Right lobe of liver (tissue), 4 donors: ENCODE data around the gene CDK14.

Experiments used
- CTCF ChIP-seq, 4 donors: fragments of 200-600 bp in 3 of 4; fragments of 450-650 bp in 1 of 4; IDR thresholded peaks; one replicate each; pipeline versions ENCODE4 v1.5.1 to v1.8.0; 2016 to 2022; ENCODE audit warnings: antibody characterized with exemption in 4 of 4, mild to moderate bottlenecking in 2 of 4
- POLR2A ChIP-seq: fragments of 450-650 bp; IDR thresholded peaks from one replicate; pipeline ENCODE4 v1.6.1; 2017; ENCODE audit warnings: antibody characterized with exemption, mild to moderate bottlenecking
- donor health status: DM: no; HTN: no; CAD: no.
- donor health status: DM: no; HTN: no; CAD: no.
- donor health status: DM: no; HTN: yes; CAD: no.

GRCh38 chr7:90596671-90597562 is 796 bp downstream of the CDK14 start:
- no peak for TF ChIP-seq CTCF (IDR thresholded peaks at IDR 0.05)
- no peak for TF ChIP-seq POLR2A
